ENCODE results near the gene KCNN1. TPM values are rescaled to one million over a fixed set of nuclear protein-coding genes. Genes with fewer than 3 reads are reported as not detected.

The KCNN1 gene
- total RNA-seq, 4 donors from 2014 or later: 1.9 TPM; not detected in 3

- peaks cover 0 to 36% of the 10 kb centered on the region in 2 donors for H3K4me1 ChIP-seq
- intact Hi-C loops (cut with DNase I; ENCODE audit: low total_unique reads): no loop called here
- no peak for DNase-seq
- H3K27ac ChIP-seq: no peak overlapping the region
- H3K27me3 ChIP-seq: peaks cover 22 to 28% of the 10 kb centered on the region in 2 donors
- H3K9me3 ChIP-seq: no peaks in the 10 kb centered on the region
- no peaks in the 10 kb centered on the region for H3K36me3 ChIP-seq
- TF ChIP-seq CTCF (IDR thresholded peaks at IDR 0.05) (no peak), POLR2A (IDR thresholded peaks at IDR 0.05) (no peak)
- H3K4me3 ChIP-seq: no peak overlapping the region
These were observed 15.5 kb upstream of the KCNN1 start for GRCh38 chr19:17951157-17951989.

GRCh38 chr19:17951990-17952976, 14.6 kb upstream of the KCNN1 start:
- no peak overlapping the region for H3K27ac ChIP-seq
- no peak overlapping the region for H3K4me3 ChIP-seq
- H3K9me3 ChIP-seq: no peaks in the 10 kb centered on the region
- no peak for TF ChIP-seq POLR2A (IDR thresholded peaks at IDR 0.05)
- TF ChIP-seq CTCF (IDR thresholded peaks at IDR 0.05): no peak
- H3K27me3 ChIP-seq: peaks cover 22 to 28% of the 10 kb centered on the region in 2 donors
- H3K4me1 ChIP-seq: peaks cover 0 to 32% of the 10 kb centered on the region in 2 donors
- no peak for DNase-seq
- intact Hi-C loops (cut with DNase I; ENCODE audit: low total_unique reads): no loop called here
- no peaks in the 10 kb centered on the region for H3K36me3 ChIP-seq

- intact Hi-C loops (cut with DNase I; ENCODE audit: low total_unique reads): no loop called here
- TF ChIP-seq POLR2A (IDR thresholded peaks at IDR 0.05) (no peak), CTCF (IDR thresholded peaks at IDR 0.05) (no peak)
- no peak overlapping the region for H3K27ac ChIP-seq
- DNase-seq: no peak
- H3K4me3 ChIP-seq: no peak overlapping the region
- peaks cover 22 to 28% of the 10 kb centered on the region in 2 donors for H3K27me3 ChIP-seq
- no peaks in the 10 kb centered on the region for H3K9me3 ChIP-seq
- H3K4me1 ChIP-seq: peaks cover 0 to 31% of the 10 kb centered on the region in 2 donors
- H3K36me3 ChIP-seq: no peaks in the 10 kb centered on the region
These were observed 13.5 kb upstream of the KCNN1 start for GRCh38 chr19:17953316-17953801.

- Histone ChIP-seq H3K36me3 (no peaks in the 10 kb centered on the region), H3K27me3 (peaks cover 22 to 28% of the 10 kb centered on the region in 2 donors), H3K9me3 (no peaks in the 10 kb centered on the region), H3K4me1 (peaks cover 0 to 26% of the 10 kb centered on the region in 2 donors), H3K27ac (no peak overlapping the region), H3K4me3 (no peak overlapping the region)
- TF ChIP-seq CTCF (IDR thresholded peaks at IDR 0.05) (no peak), POLR2A (IDR thresholded peaks at IDR 0.05) (no peak)
- intact Hi-C loops (cut with DNase I; ENCODE audit: low total_unique reads): no loop called here
- DNase-seq: no peak
These were observed 13.0 kb upstream of the KCNN1 start for GRCh38 chr19:17953869-17954268.

All from uterus (tissue), 4 donors.